Cortex of kidney (tissue), 1 donor: ENCODE results near the gene UMAD1.

Experiments used
- DNase-seq: peaks from one replicate; lab custom pipeline; 2025; lab: John Stamatoyannopoulos, UW

Gene UMAD1

DNA sequence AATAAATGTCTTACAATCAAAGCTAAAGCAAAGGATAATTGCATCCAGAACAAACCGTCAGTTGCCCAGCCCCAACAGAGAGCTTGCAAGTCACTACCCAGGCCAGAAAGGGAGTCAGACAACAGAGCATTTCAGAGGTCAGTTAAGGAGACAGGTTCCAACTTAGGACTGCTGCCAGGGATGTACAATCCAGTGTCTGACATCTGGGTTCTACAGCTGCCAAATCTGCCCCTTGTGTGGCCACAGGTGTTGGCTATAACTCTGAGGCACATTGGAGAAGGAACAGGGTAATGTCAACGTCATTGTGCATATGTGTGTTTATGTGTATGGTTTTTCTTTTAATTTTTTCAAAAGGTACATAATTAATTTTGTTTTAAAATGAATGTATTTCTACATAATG is 242.8 kb downstream of the UMAD1 start:
- DNase-seq, result no peak

DNA sequence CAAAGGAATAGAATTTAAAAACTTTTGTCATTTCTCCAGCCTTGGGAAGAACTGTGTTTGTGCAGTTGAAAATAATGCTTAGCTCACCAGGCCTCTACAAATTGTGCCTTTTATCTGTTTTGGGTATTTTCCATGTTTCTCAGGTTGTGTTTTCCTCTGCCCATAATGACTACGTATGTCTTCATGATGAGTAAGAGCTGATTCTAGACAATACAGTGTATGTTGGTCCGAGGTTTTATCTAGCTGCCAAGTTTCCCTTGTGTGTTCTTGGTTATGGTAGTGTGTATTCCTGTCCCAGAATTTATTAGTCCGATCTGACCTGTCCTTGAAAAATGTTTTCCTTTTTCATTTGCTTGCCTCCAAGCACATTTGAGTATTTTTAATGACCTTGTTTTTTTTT is 244.3 kb downstream of the UMAD1 start:
- no peak for DNase-seq

DNA sequence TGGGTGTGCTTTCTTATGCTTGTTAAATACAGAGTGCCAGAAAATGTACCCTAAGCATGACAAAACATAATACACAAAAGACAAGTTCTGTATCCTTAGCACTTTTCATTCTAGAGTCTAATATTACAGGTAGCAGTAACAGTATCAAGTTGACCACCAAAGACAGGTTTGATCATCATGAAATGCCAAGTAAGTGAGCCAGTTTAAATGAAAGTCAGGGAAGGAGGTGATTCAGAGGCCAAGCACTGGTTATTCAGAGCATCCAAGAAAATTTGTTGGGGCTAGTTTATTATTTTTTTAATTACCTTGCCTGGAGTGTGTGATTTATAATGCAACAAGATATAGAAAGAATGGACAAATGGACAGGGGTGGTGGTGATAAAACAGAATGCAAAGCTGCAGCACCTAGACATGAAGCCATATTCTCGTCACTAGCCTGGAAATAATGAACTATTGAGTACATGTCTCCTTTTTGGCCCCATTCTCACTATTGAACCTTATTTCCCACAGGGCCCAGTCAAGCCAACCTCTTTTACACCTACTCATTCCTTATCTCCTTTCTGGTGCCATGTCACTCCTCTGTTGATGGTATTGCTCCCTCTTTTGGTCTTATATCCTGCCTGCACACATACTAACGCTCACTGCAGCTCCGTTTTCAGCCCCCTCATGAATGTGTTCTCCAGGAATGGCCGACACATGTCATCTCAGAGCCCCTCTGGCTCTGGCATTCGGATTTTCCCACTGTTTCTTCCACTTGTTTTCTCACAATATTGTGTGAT is 249.4 kb downstream of the UMAD1 start:
- no peak for DNase-seq

DNA sequence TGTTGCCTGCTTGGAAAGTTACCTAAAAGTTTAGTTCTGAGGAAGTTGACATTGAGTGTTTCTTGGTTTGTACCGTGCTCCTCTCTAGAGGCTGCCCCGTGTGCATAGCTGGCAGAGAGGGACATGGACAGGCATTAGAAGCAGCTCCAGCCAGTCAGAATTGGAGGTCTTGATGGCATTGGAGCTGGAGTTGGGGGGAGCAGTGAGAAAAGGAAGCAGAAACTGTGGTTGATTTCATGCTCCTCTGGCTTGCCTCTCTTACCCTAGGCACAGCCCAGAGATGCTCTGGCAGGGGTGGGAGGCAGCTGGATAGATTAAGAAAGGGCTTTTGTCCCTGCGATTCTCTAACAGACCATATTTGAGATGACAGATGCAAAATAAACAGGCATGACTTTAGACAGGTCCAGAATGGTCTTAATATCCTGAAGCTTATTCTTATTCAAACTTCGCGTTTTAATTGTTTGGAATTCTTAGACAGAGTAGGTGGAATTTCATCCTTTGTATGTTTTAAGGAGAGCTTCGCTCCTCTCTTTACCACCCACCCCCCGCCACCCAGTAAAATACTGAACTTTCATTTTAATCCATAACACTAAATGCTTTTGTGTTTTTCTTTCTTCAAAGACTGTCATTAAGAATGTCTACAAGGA is 254.6 kb downstream of the UMAD1 start:
- DNase-seq, result no peak

DNA sequence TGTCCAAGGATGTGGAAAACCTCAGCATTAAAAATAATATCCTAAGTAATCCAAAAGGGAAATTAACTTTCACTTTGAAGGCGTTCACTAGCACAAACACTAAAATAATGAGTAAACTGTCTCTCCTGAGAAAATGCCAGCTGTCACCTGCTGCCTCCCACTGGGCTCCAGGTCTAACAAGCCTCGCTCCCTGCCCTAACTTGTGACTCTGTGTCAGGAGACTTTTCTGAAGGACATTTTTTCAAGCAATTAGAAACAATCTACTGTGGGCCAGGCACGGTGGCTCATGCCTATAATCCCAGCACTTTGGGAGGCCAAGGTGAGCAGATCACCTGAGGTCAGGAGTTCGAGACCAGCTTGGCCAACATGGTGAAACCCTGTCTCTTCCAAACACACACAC is 255.2 kb downstream of the UMAD1 start:
- DNase-seq, result no peak

DNA sequence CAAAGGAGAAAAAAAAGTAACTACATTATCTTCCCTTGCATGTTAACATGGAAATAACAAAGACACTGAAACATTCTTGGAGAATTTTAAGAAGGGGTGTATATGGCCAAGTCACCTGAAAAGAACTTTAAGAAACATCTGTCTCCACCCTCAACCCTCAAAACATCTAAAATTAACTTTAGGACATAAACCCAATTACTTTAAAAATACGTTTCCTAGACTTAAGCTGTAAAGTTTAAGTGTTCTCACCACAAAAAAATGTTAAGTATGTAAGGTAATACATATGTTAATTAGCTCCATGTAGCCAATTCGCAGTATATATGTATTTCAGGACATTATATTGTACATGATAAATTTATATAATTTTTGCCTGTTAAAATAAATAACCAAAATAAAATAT is 257.0 kb downstream of the UMAD1 start:
- DNase-seq, result no peak

DNA sequence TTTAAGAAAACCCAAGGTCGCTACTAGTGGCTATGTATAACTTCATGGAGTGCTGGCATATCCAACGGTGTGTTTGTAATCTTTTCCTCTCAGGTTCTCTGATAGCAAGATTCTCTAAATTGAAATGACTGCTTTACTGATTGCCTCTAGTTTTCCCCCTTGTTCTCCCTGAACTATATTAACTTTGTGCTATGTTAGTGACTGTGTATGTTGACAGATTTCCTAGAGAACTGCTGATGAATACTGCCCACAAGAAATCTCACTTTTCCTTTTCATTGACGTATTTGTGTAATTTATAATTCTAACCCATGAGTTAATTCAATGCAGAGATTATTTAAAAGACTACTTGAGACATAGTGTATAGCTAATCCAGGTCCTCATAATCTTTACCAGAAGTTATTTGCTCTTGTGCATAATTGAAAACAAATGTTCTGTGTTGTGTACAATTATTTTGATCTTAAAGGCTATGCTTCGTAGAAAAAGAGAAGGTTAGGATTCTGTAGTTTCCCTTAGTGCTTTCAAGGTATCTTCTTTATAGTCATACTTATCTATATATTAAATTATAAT is 257.5 kb downstream of the UMAD1 start:
- DNase-seq, result no peak

DNA sequence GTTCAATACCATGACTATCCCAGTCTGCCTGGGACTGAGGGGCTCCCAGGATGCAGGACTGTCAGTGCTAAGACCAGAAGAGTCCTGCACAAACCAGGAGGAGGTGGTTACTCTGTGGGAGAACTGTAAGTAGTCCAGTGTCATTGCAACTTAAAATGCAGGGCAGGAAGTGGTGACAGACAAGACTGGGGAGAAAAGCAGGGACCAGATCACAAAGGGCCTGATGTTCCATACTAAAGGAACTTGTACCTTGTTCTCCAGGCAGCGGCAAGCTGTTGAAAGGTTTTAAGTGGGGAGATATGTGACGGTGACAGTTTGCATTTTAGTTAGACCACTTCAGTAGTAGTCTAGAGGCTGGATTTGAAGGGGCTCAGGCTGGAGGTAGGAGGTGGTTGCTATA is 262.3 kb downstream of the UMAD1 start:
- no peak for DNase-seq

DNA sequence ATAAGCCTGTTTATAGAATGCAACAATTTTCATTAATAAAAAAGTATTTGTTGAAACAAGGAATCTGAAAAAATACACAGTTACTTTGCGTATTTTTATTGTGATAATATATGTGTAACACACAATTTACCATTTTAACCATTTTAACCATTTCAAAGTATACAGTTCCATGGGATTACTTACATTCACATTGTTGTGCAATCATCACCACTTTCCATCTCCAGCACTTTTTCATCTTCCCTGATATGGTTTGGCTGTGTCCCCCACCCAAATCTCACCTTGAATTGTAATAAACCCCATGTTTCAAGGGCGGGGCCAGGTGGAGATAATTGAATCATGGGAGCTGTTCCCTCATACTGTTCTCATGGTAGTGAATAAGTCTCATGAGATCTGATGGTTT is 266.8 kb downstream of the UMAD1 start:
- DNase-seq, result no peak

DNA sequence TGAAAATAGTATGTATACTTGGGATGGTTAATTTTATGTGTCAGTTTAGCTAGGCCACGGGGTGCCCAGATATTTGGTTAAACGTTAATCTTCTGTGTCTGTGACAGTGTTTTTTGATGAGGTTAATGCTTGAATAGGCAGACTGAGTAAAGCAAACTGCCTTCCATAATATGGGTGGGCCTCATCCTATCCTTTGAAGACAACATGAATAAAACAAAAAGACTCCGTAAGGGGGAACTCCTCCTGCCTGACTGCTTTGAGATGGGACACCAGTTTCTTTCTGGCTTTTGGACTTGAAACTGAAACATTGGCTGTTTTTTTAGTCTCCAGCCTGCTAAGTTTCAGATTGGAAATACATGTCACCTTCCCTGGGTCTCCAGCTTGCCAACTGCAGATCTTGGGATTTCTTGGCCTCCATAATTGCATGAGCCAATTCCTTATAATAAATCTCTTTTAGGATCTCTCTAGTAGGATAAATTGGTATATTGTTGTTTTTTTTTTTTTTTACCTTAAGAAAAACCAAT is 268.1 kb downstream of the UMAD1 start:
- no peak for DNase-seq

DNA sequence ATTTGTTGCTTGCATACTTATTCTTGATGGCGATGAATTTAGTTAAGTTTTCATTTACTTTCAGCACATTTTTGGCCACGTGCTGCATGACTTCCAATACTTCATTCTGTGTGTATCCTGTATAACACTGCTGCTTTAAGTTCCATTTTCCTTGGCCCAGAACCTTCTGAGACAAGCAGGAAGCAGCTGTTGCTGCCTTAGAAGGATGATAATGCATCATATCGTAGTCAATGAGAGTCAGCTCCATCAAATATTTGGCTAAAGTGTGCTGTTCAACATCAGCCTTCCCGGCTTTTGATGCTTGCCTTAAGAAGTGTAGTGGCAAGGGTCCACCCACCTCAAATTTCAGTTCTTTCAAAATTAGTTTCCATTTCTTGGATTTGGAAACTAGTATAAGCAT is 268.8 kb downstream of the UMAD1 start:
- DNase-seq, result no peak

DNA sequence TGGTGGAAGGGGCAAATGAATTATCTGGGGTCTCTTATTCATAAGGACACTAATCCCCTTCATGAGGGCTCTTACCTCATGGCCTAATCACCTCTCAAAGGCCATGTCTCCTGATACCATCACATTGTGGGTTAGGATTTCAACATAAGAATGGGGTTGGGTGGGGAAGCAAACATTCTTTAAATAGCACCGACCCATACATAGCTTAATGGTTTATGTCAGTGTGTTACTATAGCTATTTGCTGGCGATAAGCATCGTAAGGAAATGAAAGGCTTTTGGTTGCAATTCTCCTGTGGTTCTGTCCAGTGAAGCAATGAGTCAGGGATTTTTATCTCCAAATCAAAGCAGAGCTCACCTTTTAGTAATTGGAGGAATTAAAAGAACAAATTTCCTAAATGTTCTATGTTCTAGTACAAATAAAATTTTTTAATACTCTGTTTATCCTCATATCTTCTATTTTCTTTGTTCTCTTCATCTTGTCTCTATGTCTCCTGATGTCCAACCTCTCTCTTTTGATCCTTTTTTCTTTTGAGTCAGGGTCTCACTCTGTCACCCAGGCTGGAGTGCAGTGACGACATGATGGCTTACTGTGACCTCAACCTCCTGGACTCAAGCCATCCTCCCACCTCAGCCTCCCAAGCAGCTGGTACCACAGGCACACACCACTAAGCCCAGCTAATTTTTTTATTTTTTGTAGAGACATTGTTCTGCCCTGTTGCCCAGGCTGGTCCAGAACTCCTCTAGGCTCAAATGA is 271.0 kb downstream of the UMAD1 start:
- no peak for DNase-seq

DNA sequence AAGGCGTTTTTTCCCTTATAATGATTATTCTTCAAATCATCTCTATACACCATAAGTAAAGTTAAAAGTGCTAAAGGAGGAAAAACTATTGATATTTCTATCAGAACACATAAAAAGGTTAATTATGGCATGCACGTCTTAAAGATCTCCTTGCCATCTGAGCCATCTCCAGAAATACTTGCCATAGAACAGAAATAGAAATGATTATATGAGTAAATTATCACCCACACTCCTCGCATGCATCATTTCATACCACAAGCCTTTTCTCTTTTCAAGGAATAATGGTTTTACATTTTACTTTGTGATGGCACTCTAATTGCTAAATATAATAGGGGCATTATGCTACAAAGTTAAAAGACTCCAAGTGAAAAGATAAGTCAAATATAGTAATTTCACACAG is 272.4 kb downstream of the UMAD1 start:
- DNase-seq, result no peak

DNA sequence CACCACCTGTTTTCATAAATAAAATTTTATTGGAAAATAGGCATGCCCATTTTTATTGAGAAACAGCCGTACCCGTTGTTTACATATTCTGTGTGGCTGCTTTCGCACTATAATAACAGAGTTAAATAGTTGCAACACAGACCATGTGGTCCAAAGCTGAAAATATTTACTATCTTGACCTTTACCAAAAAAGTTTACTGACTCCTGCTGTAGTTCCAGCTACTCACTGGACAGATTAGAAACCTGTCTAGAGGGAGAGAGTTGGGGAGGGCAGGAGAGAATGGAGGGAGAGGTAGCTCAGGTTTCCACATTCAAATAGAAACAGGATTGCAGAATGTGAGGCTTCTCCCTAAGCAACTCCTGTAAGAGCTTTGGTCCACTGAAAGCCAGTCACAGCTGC is 273.0 kb downstream of the UMAD1 start:
- DNase-seq, result no peak

DNA sequence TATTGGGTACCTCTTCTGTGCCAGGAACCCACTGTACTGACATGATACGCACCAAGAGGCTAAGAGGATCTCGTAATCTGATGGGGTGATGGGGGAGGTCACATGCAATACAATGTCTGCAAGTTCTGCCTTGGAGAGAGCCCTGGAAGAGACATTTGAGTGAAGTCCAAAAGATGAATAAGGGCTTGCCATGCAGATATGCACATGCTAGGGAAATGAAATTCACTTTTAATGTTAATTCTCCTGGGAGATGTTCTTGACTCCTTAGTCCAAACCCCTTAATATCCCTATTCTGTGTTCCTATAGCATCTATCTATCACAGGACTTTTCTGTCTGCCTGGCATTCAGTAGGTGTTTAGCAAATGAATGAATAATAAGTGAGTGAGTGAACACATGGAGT is 274.0 kb downstream of the UMAD1 start:
- DNase-seq, result no peak

DNA sequence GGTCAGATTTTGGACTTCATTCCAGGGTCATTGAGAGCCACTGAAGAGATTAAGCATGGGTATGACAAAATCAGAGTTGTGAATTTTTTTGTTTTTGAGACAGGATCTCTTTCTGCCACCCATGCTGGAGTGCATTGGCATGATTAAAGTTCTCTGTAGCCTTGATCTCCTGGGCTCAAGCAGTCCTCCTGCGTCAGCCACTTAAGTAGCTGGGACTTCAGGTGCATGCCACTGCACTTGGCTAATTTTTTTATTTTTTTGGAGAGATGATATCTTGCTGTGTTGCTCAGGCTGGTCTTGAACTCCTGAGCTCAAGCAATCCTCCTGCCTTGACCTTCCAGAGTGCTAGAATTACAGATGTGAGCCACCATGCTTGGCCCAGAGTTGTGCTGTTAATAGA is 275.5 kb downstream of the UMAD1 start:
- no peak for DNase-seq

DNA sequence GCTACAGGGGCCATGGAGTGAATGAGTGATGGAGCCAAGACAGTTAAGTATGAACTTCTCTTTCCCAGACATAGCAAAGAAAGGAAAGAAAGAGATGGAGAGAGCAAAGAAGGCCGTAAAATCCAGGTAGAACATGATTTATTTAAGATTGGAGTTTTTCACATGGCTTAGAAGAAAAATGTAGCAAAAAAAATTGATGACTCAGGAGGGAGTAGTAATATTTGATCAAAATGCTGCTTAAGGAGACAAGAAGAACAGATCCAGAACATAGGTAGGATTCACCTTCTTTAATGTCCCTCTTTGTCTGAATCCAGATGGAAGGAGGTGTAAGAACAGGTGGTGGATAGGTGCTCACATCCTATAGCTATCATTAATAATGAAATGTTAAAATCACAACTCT is 277.0 kb downstream of the UMAD1 start:
- no peak for DNase-seq

DNA sequence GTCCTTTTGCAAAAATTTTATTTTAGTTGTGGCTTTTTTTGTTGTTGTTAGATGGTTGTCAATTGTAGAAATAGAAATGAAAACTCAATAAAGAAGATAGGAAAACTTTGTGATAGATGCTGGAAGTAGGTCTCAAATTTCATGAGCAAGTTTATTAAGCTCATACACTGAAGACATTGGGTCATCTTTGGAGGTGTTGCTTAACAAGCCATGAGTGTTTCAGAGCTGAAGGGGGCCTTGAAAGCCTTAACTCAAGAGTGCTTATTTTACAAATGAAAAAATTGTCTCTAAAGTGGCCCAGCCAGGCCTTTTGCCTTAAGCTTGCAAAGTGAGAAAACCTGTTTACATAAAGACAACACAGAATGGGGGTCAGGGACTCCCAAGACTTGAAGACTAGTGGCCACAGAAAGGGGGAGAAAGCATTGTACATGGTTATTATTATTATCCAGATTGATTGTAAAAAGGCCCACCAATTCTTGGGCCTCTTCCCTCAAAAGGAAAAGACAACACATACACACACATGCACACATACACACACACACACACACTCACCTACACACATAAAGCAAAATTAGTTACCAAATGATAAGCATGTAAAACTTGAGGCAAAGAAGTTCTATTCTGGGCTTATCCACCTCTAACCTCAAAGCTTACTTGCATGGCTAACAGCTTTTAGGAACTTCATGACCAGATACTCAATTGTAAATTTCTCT is 278.3 kb downstream of the UMAD1 start:
- DNase-seq, result no peak

DNA sequence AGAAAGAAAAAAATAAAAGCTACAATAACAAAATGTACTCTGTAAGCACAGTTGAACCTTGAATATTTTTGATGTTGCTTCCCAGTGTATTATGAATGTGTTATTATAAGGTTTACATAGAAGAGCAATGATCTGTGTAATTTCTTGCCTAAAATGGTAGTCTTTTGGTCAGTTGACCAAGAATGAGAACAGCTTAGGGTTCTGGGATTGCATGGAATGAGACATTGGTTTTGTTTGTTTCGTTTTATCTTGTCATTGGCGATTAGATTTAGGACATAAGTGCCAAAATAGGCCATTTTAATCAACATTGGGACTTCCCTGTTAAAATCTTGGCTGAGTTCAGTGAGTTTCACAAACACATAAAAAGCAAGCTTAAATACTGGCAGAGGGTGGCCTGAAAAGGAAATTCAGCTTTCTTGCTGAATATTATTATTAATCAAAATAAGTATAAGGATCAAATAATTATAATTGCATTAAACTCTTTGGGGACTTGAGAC is 278.9 kb downstream of the UMAD1 start:
- DNase-seq, result no peak

DNA sequence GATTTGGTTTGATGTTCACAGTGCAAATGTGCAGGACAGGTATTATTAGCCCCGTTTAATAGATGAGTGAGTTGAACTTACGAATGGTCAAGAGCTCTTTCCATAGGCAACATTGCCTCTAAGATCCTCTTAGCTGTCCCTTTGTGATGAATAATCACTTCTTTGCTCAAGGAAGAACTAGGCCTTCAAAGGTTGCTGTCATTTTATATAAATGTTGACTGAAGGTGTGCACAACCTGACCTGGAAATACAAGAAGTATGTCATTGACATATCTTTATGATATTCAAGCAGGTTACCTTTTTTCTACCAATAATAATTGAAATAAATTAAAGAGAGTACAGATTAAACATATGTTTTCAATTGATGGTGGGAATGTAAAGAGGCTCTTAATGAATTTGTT is 279.5 kb downstream of the UMAD1 start:
- no peak for DNase-seq

DNA sequence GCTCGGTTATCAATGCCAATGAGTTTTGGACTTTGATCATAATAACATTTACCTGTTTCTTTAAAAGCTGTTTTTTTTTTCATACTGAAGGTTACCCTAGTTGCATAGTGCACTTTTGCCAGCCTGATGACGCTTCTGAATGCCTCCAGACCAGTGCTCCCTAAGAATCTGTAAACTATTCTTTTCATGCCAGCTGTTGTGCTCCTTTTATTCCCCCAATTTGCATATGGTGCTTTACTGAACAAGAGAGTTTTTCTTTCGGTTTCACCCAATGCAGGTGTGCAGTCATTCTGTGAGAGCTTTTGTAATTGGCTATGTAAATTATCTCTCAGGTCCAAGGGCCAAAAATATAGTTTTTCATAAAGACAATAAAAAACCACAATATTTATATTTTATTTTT is 279.9 kb downstream of the UMAD1 start:
- DNase-seq, result no peak

DNA sequence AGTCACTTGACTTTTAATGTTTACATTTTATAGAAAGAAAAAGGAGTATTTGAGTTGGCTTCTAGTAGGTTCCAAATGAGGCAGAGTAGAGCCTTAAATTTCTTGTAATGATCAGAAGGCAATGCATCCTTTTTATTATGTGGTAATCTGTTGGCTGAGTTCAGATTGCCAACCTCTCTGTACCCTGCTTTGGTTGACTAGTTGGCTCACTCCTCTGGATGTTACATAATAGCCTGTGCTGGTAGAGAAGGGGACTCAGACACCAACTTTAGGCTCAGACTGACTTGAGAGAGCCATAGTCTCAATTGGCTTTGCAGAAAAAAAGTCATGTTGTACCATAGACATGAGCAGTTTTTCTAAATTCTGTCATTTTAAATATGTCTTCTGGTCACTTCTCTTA is 281.3 kb downstream of the UMAD1 start:
- DNase-seq, result no peak
